Measurements from ENCODE around the gene AFF4. TPM values are rescaled to one million over a fixed set of nuclear protein-coding genes. Genes with fewer than 3 reads are reported as not detected.
A peak's percentile ranks its signal among the peaks of the same experiment; 100 is the strongest.
"Not testable (repeated sequence)": the region's sequence is repeated elsewhere in the genome, so short reads cannot be mapped to it uniquely, and the experiment has no call there.

Gene AFF4
- total and polyA plus RNA-seq, 12 donors: 9.7 to 158 (median 83.0) TPM

- H3K4me3 ChIP-seq: no peak overlapping the region
- 62 to 71% (median 66%) methylated on average over 14 to 16 of the region's 16 CpGs for WGBS, 4 donors
- no peaks in the 10 kb centered on the region for H3K27me3 ChIP-seq
- peak overlapping the region in 3 of 5 donors; percentile 3 to 78 (median 58) for H3K27ac ChIP-seq
- H3K36me3 ChIP-seq (replicated peaks in 1 of 2): no peaks in the 10 kb centered on the region
- no peaks in the 10 kb centered on the region for H3K9me3 ChIP-seq (replicated peaks in 1 of 3)
- H3K4me1 ChIP-seq (replicated peaks in 1 of 2): no peaks in the 10 kb centered on the region
- intact Hi-C loops (cut with DNase I): loop anchor here in 1 of 2 donors (10.0 kb wide), 1 partner anchor 53 kb away; the partner anchor contains the start of gene ZCCHC10
- TF ChIP-seq POLR2A (IDR thresholded peaks at IDR 0.05): no peak
- TF ChIP-seq, protein P1, sequence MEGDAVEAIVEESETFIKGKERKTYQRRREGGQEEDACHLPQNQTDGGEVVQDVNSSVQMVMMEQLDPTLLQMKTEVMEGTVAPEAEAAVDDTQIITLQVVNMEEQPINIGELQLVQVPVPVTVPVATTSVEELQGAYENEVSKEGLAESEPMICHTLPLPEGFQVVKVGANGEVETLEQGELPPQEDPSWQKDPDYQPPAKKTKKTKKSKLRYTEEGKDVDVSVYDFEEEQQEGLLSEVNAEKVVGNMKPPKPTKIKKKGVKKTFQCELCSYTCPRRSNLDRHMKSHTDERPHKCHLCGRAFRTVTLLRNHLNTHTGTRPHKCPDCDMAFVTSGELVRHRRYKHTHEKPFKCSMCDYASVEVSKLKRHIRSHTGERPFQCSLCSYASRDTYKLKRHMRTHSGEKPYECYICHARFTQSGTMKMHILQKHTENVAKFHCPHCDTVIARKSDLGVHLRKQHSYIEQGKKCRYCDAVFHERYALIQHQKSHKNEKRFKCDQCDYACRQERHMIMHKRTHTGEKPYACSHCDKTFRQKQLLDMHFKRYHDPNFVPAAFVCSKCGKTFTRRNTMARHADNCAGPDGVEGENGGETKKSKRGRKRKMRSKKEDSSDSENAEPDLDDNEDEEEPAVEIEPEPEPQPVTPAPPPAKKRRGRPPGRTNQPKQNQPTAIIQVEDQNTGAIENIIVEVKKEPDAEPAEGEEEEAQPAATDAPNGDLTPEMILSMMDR (IDR thresholded peaks at IDR 0.05): no peak
- DNase-seq: peak; percentile 57 to 88 (median 69)
These were observed 8.3 kb upstream of the AFF4 start for GRCh38 chr5:132971483-132972435.

GRCh38 chr5:132965120-132965519, 1.7 kb upstream of the AFF4 start:
- intact Hi-C loops (cut with DNase I): loop anchor here (10.0 kb wide), 1 partner anchor 90 kb away; the partner anchor contains the start of gene HSPA4 (in 2 of the 2)
- Histone ChIP-seq H3K4me3 (no peak overlapping the region), H3K27ac (no peak overlapping the region), H3K36me3 (replicated peaks in 1 of 2) (no peaks in the 10 kb centered on the region), H3K4me1 (replicated peaks in 1 of 2) (peaks cover 17 to 19% of the 10 kb centered on the region in 2 donors), H3K9me3 (replicated peaks in 1 of 3) (no peaks in the 10 kb centered on the region), H3K27me3 (no peaks in the 10 kb centered on the region)
- 90 to 97% (median 93%) methylated on average over 4 of the region's 4 CpGs for WGBS, 4 donors
- DNase-seq: no peak
- TF ChIP-seq, protein P1 (IDR thresholded peaks at IDR 0.05): no peak
- no peak for TF ChIP-seq POLR2A (IDR thresholded peaks at IDR 0.05)

DNA sequence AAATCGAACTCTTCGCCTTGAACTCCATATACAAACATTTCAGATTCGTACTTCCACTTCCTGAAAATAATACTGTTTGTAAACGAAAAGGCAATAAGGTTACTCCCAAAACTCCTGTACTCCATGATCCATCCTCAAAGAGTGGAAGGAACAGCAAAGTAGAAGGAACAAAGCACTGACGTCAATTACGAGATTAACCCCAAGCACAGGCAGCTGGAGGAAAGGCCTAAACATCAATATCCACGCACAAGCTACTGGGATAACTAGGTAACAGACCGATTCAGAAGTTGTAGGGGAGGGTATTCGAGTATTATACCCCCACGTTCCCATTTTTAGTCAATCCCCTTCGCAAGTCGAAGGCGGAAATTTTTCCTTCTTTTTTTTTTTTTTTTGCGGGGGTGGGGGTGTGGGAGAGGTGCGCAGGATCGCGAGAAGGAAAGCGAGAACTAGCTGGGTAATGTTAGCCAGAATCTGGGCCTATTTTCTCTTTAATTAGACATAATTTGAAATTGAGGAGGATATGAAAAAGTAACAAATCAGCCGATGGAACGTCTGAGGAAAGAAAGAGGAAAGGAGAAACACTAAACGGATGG, 909 bp downstream of the AFF4 start:
- Histone ChIP-seq H3K4me1 (replicated peaks in 1 of 2) (peaks cover 19 to 36% of the 10 kb centered on the region in 2 donors), H3K36me3 (replicated peaks in 1 of 2) (no peaks in the 10 kb centered on the region), H3K27me3 (no peaks in the 10 kb centered on the region), H3K4me3 (peak overlapping the region; percentile 81 to 96 (median 94)), H3K9me3 (replicated peaks in 1 of 3) (no peaks in the 10 kb centered on the region), H3K27ac (peak overlapping the region; percentile 90 to 100 (median 100))
- intact Hi-C loops (cut with DNase I): loop anchor here (10.0 kb wide), 1 partner anchor 92 kb away; the partner anchor contains the start of gene HSPA4 (in 2 of the 2)
- peak in 5 of 7 donors; percentile 33 to 55 (median 45) for DNase-seq
- WGBS, 4 donors: 0 to 1% (median 1%) methylated on average over 21 of the region's 21 CpGs
- TF ChIP-seq, protein P1 (IDR thresholded peaks at IDR 0.05): no peak
- peak in 1 of 2 donors; percentile 59 for TF ChIP-seq POLR2A (IDR thresholded peaks at IDR 0.05)

DNA sequence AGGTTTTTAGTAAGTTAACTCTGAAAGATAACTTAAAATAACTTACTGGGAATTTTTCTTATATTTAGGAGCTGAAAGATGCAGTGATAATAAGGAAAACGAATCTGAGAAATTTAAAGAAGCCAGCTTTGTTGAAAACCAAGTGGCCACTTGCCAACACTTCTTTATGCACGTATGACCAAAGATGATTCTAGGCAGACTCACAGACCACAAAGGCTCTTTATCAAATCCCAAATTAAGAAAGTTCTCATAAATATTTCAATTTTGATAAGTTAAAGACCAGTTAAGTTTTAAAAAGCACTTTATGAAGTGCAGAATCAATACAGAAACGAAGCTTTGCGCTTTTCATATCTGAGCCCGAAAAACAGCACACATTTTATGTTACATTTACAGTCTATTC, 1.5 kb downstream of the AFF4 start:
- 6 to 10% (median 8%) methylated on average over 5 of the region's 5 CpGs for WGBS, 4 donors
- Histone ChIP-seq H3K27me3 (no peaks in the 10 kb centered on the region), H3K27ac (peak overlapping the region; percentile 90 to 100 (median 100))

GRCh38 chr5:132961123-132961815, 2.2 kb downstream of the AFF4 start:
- intact Hi-C loops (cut with DNase I): loop anchor here (10.0 kb wide), 1 partner anchor 94 kb away; the partner anchor contains the start of gene HSPA4 (in 2 of the 2)
- Histone ChIP-seq H3K27ac (peak overlapping the region; percentile 35 to 100 (median 100)), H3K4me1 (replicated peaks in 1 of 2) (peaks cover 19 to 41% of the 10 kb centered on the region in 2 donors), H3K4me3 (peak overlapping the region in 1 of 4 donors; percentile 93)
- not testable (repeated sequence) for H3K27me3 ChIP-seq; DNase-seq; H3K9me3 ChIP-seq (replicated peaks in 1 of 3); H3K36me3 ChIP-seq (replicated peaks in 1 of 2)
- 75 to 80% (median 76%) methylated on average over 10 to 11 of the region's 11 CpGs for WGBS, 4 donors

More for the DNA sequence above, 1.5 kb downstream of the AFF4 start:
- H3K36me3 ChIP-seq (replicated peaks in 1 of 2): no peaks in the 10 kb centered on the region
- intact Hi-C loops (cut with DNase I): loop anchor here (10.0 kb wide), 1 partner anchor 93 kb away; the partner anchor contains the start of gene HSPA4 (in 2 of the 2)
- H3K4me1 ChIP-seq (replicated peaks in 1 of 2): peaks cover 19 to 37% of the 10 kb centered on the region in 2 donors
- no peak for TF ChIP-seq POLR2A (IDR thresholded peaks at IDR 0.05)
- TF ChIP-seq, protein P1 (IDR thresholded peaks at IDR 0.05): no peak
- no peaks in the 10 kb centered on the region for H3K9me3 ChIP-seq (replicated peaks in 1 of 3)
- H3K4me3 ChIP-seq: peak overlapping the region in 3 of 4 donors; percentile 81 to 95 (median 93)
- DNase-seq: peak in 2 of 7 donors; percentile 48 to 59
